K562 (cell line): ENCODE measurements around the gene TERT. TPM values are rescaled to one million over a fixed set of nuclear protein-coding genes. Genes with fewer than 3 reads are reported as not detected.

Experiments
- BACH1 ChIP-seq: fragments of 200-800 bp; sonication (Bioruptor generic); IDR thresholded peaks from 2 replicates; pipeline ENCODE4 v1.6.1; 2016; ENCODE audit warnings: missing genetic modification characterization, missing compliant biosample characterization
- FOXA3 ChIP-seq, 2 experiments: fragments of 450-650 bp in 1 of 2; sonication (generic) in 1 of 2; formaldehyde crosslinking; IDR thresholded peaks in 1 of 2; conservative IDR thresholded peaks in 1 of 2; 2 replicates each; pipeline versions ENCODE4 v1.4.0 to v1.8.0; 2020 to 2022; ENCODE audit warnings: mild to moderate bottlenecking in 2 of 2, missing genetic modification reagents in 1 of 2
- GABPB1 ChIP-seq: sonication (generic); formaldehyde crosslinking; IDR thresholded peaks from 2 replicates; pipeline ENCODE4 v1.8.0; 2022; ENCODE audit warnings: mild to moderate bottlenecking, missing genetic modification reagents
- GATA2 ChIP-seq: sonication (generic); formaldehyde crosslinking; IDR thresholded peaks from 2 replicates; pipeline ENCODE4 v1.4.0; 2020; ENCODE audit warnings: mild to moderate bottlenecking, missing genetic modification reagents
- IFI16 ChIP-seq: fragments of 250-450 bp; sonication (Bioruptor Pico); IDR thresholded peaks from 2 replicates; pipeline ENCODE4 v2.1.2; 2022; ENCODE audit warnings: mild to moderate bottlenecking, inconsistent platforms
- KDM1A ChIP-seq, 2 experiments: fragments of 450-650 bp; IDR thresholded peaks; 2 replicates each; pipeline ENCODE4 v1.6.1; 2016; ENCODE audit warnings: mild to moderate bottlenecking in 2 of 2
- MTA3 ChIP-seq: fragments of 450-650 bp; formaldehyde crosslinking; IDR thresholded peaks from 2 replicates; pipeline ENCODE4 v1.6.1; 2017; ENCODE audit warnings: mild to moderate bottlenecking, borderline replicate concordance
- MYBL2 ChIP-seq, 2 experiments: fragments of 450-650 bp in 1 of 2; sonication (generic) in 1 of 2; formaldehyde crosslinking in 1 of 2; IDR thresholded peaks; 2 replicates each; pipeline versions ENCODE4 v1.6.1 to v1.8.1; 2017 to 2022; ENCODE audit warnings: borderline replicate concordance in 1 of 2, inconsistent platforms in 1 of 2, low read depth in 1 of 2, mild to moderate bottlenecking in 1 of 2, missing genetic modification reagents in 1 of 2, moderate library complexity in 1 of 2
- NFE2L1 ChIP-seq: fragments of 450-650 bp; IDR thresholded peaks from 2 replicates; pipeline ENCODE4 v1.6.1; 2016; ENCODE audit warnings: missing genetic modification characterization, low read depth, mild to moderate bottlenecking, missing compliant biosample characterization, moderate library complexity, borderline replicate concordance
- POLR2A ChIP-seq: fragments of 450-650 bp; conservative IDR thresholded peaks from 2 replicates; pipeline ENCODE4 v1.6.1; 2016
- WHSC1 ChIP-seq: IDR thresholded peaks from one replicate; pipeline ENCODE4 v1.6.1; 2012; ENCODE audit warnings: low read length, control low read depth, inconsistent platforms
- ZFP1 ChIP-seq: fragments of 450-650 bp; formaldehyde crosslinking; IDR thresholded peaks from 2 replicates; pipeline ENCODE4 v1.4.0; 2020; ENCODE audit warnings: mild to moderate bottlenecking, mixed read lengths
- polyA plus RNA-seq, 8 experiments: library from polyadenylated mRNA; depleted of rRNA in 4 of 8; stranded (reverse) in 5 of 8; unstranded in 3 of 8; fragments of >200 nt; fragmentation: Nextera tagmentation in 2 of 8; fragmentation: Illumina TruSeq in 1 of 8; extraction: Ambion mirVana in 2 of 8; extraction: Trizol in 1 of 8; gene quantifications; 2 replicates each; pipeline versions ENCODE4 v1.2.1 to v1.2.3, GENCODE V29; 2011 to 2014; ENCODE audit warnings: inconsistent platforms in 1 of 8, missing spikeins in 1 of 8
- total RNA-seq, 7 experiments: library from RNA; depleted of rRNA in 6 of 7; stranded (reverse); fragments of >200 nt in 6 of 7; fragmentation: Illumina TruSeq in 2 of 7; extraction: Trizol in 2 of 7; gene quantifications; 2 replicates each; pipeline versions ENCODE4 v1.2.1 to v1.2.3, GENCODE V29; 2011 to 2021; ENCODE audit warnings: low replicate concordance in 1 of 7
- TF ChIP-seq, protein P1 (sequence below), 2 experiments: fragments of 450-650 bp; formaldehyde crosslinking in 1 of 2; IDR thresholded peaks; 2 replicates each; pipeline versions ENCODE4 v1.4.0 to v1.6.1; 2014 to 2020; ENCODE audit warnings: mild to moderate bottlenecking in 2 of 2, borderline replicate concordance in 1 of 2, low read depth in 1 of 2
- TF ChIP-seq, protein P2 (sequence below): fragments of 450-650 bp; formaldehyde crosslinking; conservative IDR thresholded peaks from 2 replicates; pipeline ENCODE4 v1.4.0; 2022; ENCODE audit warnings: mild to moderate bottlenecking, missing genetic modification characterization
- TF ChIP-seq, protein P3 (sequence below): fragments of 450-650 bp; IDR thresholded peaks from 2 replicates; pipeline ENCODE4 v1.6.1; 2016; ENCODE audit warnings: missing biosample characterization, missing genetic modification characterization

Gene TERT
- total and polyA plus RNA-seq, 9 of the 15 experiments (the other 6 are each of a cell fraction or from before 2014, with no cell fraction given) = 0.08 to 4.5 (median 0.98) TPM; not detected in 1

DNA sequence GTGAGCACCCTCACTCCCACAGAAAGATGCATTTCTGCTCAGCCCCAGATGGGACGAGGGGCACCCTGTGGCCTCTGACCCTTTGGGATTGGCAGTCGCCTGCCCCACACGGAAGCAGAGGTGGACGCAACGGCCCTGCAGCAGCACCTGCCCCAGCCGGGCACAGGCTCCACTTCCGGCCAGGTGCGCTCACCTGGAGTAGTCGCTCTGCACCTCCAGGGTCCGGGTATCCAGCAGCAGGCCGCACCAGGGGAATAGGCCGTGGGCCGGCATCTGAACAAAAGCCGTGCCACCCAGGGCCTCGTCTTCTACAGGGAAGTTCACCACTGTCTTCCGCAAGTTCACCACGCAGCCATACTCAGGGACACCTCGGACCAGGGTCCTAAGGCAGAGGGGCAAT, 30.7 kb downstream of the TERT start (continued):
- TF ChIP-seq, protein P1, sequence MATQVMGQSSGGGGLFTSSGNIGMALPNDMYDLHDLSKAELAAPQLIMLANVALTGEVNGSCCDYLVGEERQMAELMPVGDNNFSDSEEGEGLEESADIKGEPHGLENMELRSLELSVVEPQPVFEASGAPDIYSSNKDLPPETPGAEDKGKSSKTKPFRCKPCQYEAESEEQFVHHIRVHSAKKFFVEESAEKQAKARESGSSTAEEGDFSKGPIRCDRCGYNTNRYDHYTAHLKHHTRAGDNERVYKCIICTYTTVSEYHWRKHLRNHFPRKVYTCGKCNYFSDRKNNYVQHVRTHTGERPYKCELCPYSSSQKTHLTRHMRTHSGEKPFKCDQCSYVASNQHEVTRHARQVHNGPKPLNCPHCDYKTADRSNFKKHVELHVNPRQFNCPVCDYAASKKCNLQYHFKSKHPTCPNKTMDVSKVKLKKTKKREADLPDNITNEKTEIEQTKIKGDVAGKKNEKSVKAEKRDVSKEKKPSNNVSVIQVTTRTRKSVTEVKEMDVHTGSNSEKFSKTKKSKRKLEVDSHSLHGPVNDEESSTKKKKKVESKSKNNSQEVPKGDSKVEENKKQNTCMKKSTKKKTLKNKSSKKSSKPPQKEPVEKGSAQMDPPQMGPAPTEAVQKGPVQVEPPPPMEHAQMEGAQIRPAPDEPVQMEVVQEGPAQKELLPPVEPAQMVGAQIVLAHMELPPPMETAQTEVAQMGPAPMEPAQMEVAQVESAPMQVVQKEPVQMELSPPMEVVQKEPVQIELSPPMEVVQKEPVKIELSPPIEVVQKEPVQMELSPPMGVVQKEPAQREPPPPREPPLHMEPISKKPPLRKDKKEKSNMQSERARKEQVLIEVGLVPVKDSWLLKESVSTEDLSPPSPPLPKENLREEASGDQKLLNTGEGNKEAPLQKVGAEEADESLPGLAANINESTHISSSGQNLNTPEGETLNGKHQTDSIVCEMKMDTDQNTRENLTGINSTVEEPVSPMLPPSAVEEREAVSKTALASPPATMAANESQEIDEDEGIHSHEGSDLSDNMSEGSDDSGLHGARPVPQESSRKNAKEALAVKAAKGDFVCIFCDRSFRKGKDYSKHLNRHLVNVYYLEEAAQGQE (IDR thresholded peaks at IDR 0.05; ENCODE audit: borderline replicate concordance) = no peak
- TF ChIP-seq, protein P1 (CRISPR knock-in tag; IDR thresholded peaks at IDR 0.05; ENCODE audit: low read depth) = no peak
- TF ChIP-seq GABPB1 (no peak), IFI16 (no peak), MTA3 (no peak), NFE2L1 (tag) (no peak), ZFP1 (CRISPR knock-in tag) (no peak), FOXA3 (CRISPR knock-in tag; conservative IDR thresholded peaks at IDR 0.05 in 1 of 2, IDR thresholded peaks at IDR 0.05 in 1 of 2) (no peak), POLR2A (no peak), MYBL2 (IDR thresholded peaks at IDR 0.05; ENCODE audit: low read depth) (no peak), MYBL2 (CRISPR knock-in tag; IDR thresholded peaks at IDR 0.05; ENCODE audit: borderline replicate concordance) (no peak), WHSC1 (no peak), KDM1A (IDR thresholded peaks at IDR 0.05) (no peak), BACH1 (no peak), GATA2 (CRISPR knock-in tag) (no peak)
- TF ChIP-seq, protein P2, sequence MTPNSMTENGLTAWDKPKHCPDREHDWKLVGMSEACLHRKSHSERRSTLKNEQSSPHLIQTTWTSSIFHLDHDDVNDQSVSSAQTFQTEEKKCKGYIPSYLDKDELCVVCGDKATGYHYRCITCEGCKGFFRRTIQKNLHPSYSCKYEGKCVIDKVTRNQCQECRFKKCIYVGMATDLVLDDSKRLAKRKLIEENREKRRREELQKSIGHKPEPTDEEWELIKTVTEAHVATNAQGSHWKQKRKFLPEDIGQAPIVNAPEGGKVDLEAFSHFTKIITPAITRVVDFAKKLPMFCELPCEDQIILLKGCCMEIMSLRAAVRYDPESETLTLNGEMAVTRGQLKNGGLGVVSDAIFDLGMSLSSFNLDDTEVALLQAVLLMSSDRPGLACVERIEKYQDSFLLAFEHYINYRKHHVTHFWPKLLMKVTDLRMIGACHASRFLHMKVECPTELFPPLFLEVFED = no peak
- TF ChIP-seq, protein P3, sequence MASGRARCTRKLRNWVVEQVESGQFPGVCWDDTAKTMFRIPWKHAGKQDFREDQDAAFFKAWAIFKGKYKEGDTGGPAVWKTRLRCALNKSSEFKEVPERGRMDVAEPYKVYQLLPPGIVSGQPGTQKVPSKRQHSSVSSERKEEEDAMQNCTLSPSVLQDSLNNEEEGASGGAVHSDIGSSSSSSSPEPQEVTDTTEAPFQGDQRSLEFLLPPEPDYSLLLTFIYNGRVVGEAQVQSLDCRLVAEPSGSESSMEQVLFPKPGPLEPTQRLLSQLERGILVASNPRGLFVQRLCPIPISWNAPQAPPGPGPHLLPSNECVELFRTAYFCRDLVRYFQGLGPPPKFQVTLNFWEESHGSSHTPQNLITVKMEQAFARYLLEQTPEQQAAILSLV (tag) = no peak
- TF ChIP-seq, all 486 proteins: peak for 0
